ENCODE measurements around the gene RMC1.

RMC1 gene

GRCh38 chr18:23458830-23459529, 44.3 kb upstream of the RMC1 start:
- Histone ChIP-seq H3K9me3 (replicated peaks; ENCODE audit: insufficient read depth, low read length) (no peaks in the 10 kb centered on the region), H3K4me3 (ENCODE audit: low read length) (no peak overlapping the region), H3K9ac (ENCODE audit: low read length) (no peak overlapping the region), H3K4me1 (ENCODE audit: low read length) (peaks cover 14% of the 10 kb centered on the region), H3K9me2 (replicated peaks; ENCODE audit: insufficient read depth, low read length) (no peaks in the 10 kb centered on the region), H3K4me2 (ENCODE audit: low read depth, low read length) (no peak overlapping the region; the same call in 1 of the 2 replicates), H3K36me3 (replicated peaks; ENCODE audit: insufficient read depth, low read length) (peaks cover 7% of the 10 kb centered on the region; the same call in 1 of the 2 replicates), H3K27me3 (replicated peaks; ENCODE audit: insufficient read depth, low read length) (no peaks in the 10 kb centered on the region), H3K27ac (ENCODE audit: low read length) (no peak overlapping the region), H2AFZ (ENCODE audit: low read length) (no peak overlapping the region), H3K79me2 (ENCODE audit: low read length) (peaks cover 85% of the 10 kb centered on the region), H3F3A (ENCODE audit: insufficient read depth, low read length) (no peaks in the 10 kb centered on the region), H4K20me1 (ENCODE audit: insufficient read depth, low read length) (peaks cover 28% of the 10 kb centered on the region)
- DNase-seq: no peak
- no peak for TF ChIP-seq EZH2 (optimal IDR thresholded peaks at IDR 0.05; ENCODE audit: low read depth, low read length)
- TF ChIP-seq EZH2phosphoT487 (IDR thresholded peaks at IDR 0.05; ENCODE audit: low read length): no peak
- TF ChIP-seq CTCF (IDR thresholded peaks at IDR 0.05; ENCODE audit: low read length): no peak

- TF ChIP-seq CTCF (IDR thresholded peaks at IDR 0.05; ENCODE audit: low read length) (no peak), EZH2phosphoT487 (IDR thresholded peaks at IDR 0.05; ENCODE audit: low read length) (no peak), EZH2 (optimal IDR thresholded peaks at IDR 0.05; ENCODE audit: low read depth, low read length) (no peak)
- H2AFZ ChIP-seq (ENCODE audit: low read length): no peak overlapping the region
- peaks cover 10% of the 10 kb centered on the region; the same call in 1 of the 2 replicates for H3K36me3 ChIP-seq (replicated peaks; ENCODE audit: insufficient read depth, low read length)
- H3K27ac ChIP-seq (ENCODE audit: low read length): no peak overlapping the region
- DNase-seq: no peak
- H3K4me3 ChIP-seq (ENCODE audit: low read length): no peak overlapping the region
- no peak overlapping the region for H3K4me2 ChIP-seq (ENCODE audit: low read depth, low read length)
- H3K79me2 ChIP-seq (ENCODE audit: low read length): peaks cover 84% of the 10 kb centered on the region
- peaks cover 9% of the 10 kb centered on the region; the same call in 1 of the 2 replicates for H3K4me1 ChIP-seq (ENCODE audit: low read length)
- peaks cover 25% of the 10 kb centered on the region for H4K20me1 ChIP-seq (ENCODE audit: insufficient read depth, low read length)
- no peak overlapping the region for H3K9ac ChIP-seq (ENCODE audit: low read length)
- H3K9me2 ChIP-seq (replicated peaks; ENCODE audit: insufficient read depth, low read length): no peaks in the 10 kb centered on the region
- no peaks in the 10 kb centered on the region for H3K27me3 ChIP-seq (replicated peaks; ENCODE audit: insufficient read depth, low read length)
- no peaks in the 10 kb centered on the region for H3F3A ChIP-seq (ENCODE audit: insufficient read depth, low read length)
- H3K9me3 ChIP-seq (replicated peaks; ENCODE audit: insufficient read depth, low read length): no peaks in the 10 kb centered on the region
These were observed 43.8 kb upstream of the RMC1 start for GRCh38 chr18:23459530-23459921.

- TF ChIP-seq CTCF (IDR thresholded peaks at IDR 0.05; ENCODE audit: low read length) (no peak), EZH2 (optimal IDR thresholded peaks at IDR 0.05; ENCODE audit: low read depth, low read length) (no peak), EZH2phosphoT487 (IDR thresholded peaks at IDR 0.05; ENCODE audit: low read length) (no peak)
- peaks cover 74% of the 10 kb centered on the region for H3K79me2 ChIP-seq (ENCODE audit: low read length)
- no peaks in the 10 kb centered on the region for H3K27me3 ChIP-seq (replicated peaks; ENCODE audit: insufficient read depth, low read length)
- H3K36me3 ChIP-seq (replicated peaks; ENCODE audit: insufficient read depth, low read length): peaks cover 14% of the 10 kb centered on the region; the same call in 1 of the 2 replicates
- H4K20me1 ChIP-seq (ENCODE audit: insufficient read depth, low read length): peaks cover 25% of the 10 kb centered on the region
- no peak overlapping the region for H3K4me2 ChIP-seq (ENCODE audit: low read depth, low read length)
- no peaks in the 10 kb centered on the region for H3F3A ChIP-seq (ENCODE audit: insufficient read depth, low read length)
- no peak overlapping the region for H3K9ac ChIP-seq (ENCODE audit: low read length)
- H3K9me3 ChIP-seq (replicated peaks; ENCODE audit: insufficient read depth, low read length): no peaks in the 10 kb centered on the region
- no peak overlapping the region for H3K27ac ChIP-seq (ENCODE audit: low read length)
- H3K4me1 ChIP-seq (ENCODE audit: low read length): 0 out of 2 replicates have a peak, but pooled peaks cover 7% of the 10 kb centered on the region
- no peak overlapping the region for H3K4me3 ChIP-seq (ENCODE audit: low read length)
- H2AFZ ChIP-seq (ENCODE audit: low read length): no peak overlapping the region
- H3K9me2 ChIP-seq (replicated peaks; ENCODE audit: insufficient read depth, low read length): no peaks in the 10 kb centered on the region
- DNase-seq: no peak
These were observed 42.7 kb upstream of the RMC1 start for GRCh38 chr18:23460285-23461273.

All from MM.1S (cell line).